GM19023 (cell line): Measurements from ENCODE around the gene TMTC2.

ENCODE experiments used
- ATAC-seq: cut with Tn5 transposase; IDR thresholded peaks from one replicate; pipeline ENCODE4 v1.9.1; 2021; ENCODE audit warnings: mild to moderate bottlenecking, moderate library complexity; ENCODE audit not compliant: unreplicated experiment

The TMTC2 gene

DNA sequence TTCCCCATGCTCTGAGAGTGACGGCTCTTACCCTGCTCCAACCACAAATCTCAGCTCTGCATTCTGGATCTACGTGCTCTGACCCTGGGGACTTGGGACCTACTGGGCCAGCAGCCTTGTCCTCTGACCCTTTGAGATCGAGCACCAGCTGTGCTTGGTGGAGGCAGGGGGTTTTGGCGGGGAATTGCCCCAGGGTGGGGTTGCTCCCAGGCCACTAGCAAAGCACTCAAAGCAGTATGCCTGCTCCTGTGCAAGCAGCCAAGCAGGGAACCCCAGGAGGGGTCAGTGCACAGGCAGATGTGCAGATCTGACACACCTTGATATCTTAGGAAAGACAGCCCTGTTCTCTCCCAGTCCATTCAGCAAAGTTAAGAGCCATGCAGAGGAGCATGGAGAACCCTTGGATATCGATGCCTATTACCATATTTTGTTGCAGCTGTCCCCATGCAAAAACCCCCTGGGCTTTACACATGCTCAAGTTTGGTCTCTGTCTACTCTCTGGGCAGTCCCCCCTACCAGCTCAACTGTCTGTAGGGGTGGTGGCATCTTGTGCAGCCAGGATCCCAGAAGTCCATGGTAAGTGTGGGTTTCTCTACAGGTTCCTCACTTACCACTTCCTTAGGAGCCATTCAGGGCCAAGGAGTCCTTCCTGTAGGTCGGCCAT is 319.0 kb downstream of the TMTC2 start:
- ATAC-seq, result no peak

DNA sequence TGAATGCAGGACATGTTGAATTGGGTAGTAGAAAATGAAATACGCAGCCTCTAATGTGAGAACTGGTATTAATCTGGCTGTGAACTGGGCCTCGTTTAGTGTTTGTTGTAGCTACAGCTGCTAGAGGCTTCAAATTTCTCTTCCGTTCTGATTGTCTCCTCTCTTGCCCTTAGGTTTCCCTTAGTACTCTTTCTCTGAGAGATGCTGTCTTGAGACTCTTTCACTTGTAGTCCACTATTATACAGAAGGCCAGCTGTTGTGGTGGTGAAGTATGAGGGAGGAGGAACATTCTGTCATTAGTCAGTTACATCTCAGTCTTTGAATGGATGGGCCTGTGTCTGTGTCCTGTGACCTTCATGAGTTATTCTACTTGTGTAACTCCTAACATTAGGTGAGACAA is 322.0 kb downstream of the TMTC2 start:
- no peak for ATAC-seq

DNA sequence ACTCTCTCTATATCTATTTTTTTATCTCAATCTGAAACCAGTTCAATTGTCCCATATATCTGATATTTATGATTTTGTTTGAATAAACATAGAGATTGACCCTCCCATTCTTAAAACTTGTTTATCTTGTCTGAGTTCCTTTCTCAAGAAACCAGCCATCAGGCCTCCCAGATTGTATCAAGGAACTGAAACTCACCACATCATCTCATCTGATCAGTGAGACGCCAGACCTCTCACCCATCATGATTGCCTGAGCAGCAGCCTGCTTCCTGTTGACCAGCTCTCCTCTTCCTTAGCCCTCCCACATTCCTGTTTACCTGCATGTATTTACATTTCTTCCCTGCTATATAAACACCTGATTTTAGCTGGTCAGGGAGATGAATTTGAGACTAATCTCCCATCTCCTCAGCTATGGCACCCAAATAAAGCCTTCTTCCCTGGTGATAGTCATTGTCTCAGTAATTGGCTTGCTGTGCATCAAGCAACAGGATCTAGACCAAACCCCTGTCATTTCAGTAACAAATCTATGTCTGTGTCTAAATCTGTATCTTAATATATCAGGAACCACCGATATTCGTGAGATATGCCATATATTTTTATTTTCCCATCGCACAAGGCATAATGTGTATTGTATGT is 323.6 kb downstream of the TMTC2 start:
- ATAC-seq, result no peak

DNA sequence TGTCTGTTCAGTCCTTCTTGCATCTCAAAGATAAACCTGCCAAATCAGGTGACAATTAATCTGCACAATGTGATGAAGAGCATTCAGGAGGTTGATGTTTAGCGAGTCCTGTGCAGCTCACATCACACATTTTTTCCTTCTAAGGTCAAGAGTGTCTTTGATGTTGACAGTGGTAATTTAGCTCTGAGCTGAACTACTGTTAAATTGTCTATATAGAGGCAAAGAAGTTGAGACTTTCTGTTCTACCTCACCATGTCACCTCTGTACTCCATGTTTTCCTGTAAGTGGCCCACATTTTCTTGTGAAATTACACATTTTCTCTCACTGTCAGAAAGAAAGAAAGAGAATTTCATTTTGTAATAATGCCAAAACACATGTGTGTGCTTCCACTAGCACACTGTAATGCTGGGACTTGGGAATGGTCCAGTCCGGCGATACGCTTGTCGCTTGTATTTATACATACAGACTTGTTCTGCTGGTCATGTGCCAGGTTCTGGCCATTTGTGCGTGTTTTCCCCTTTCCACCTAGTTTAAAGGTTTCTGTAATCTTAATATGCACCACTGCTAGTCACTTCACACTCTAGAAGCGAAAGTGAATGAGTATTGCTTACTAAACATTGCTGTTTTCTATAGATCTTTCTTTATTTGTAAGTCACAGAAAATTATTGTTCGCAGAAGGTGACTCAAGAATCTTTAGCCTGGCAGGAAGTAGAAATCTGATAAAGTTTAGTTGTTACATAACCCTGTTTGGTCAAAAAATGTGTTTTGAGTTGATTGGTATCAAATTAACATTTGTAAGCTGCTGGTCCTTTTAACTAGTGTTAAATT is 328.9 kb downstream of the TMTC2 start:
- ATAC-seq, result no peak

DNA sequence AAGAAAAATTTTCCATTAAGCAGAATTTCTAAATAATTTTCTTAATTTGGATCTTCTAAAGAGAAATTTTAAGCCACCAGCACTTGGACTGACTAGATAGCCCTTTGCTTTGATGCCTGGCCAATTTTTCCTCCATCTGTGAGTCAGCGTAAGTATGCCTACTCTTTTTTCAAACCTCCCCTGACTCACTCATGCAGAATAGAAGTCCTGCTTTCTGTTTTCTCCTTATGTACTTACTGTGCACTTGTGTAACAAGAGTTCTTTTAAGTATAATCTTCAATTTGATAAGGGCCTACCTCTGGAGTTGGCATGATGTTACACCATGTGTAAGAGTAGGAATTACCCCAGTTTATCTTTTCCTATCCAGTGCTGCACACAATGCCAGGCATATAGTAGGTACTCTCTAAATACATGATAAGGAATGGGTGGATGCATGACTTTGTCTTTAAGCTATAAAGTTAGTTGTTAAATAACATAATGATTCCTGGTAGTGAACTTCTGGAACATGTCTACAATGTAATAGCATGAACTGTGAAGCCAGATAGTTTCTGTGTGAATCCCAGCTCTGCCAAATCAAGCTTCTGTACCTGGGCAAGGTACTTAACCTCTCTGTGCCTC is 329.6 kb downstream of the TMTC2 start:
- ATAC-seq, result no peak

DNA sequence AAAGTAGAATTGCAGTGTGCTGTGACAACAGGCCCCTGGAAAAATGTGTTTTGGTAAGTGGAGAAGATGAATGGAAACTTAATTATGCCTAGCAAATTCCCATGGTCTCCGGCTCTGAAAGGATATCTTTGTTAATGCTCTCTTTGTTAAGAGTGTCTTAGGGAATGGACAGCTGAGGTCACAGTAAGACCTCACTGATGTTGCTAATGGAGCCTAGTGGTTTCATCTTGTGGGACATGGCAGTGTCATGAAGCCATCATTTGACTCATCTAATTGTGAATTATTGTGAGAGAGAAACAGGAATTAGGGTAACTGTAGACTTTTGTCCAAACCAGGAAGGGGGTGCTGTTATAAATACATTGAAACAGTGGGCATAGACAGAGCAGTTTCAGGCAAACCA is 330.3 kb downstream of the TMTC2 start:
- no peak for ATAC-seq

DNA sequence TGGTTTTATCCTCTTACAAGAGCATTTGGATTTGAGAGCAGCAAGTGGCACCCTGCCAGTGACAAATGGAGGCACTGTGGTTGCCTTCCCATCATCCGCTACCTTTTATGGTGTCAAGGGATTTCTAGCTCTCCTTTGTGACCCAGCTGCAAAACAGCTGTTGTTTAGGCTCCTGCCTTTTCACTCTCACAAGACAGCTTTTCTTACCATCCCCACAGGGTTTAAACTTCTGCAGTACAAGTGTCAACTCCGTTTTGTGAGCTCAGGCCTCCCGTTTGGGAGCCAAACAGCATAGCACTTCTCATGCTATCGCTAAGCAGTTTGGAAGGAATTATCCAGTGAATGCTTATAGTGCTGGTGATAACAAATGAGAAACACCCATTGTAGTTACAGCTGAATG is 331.4 kb downstream of the TMTC2 start:
- ATAC-seq, result no peak

DNA sequence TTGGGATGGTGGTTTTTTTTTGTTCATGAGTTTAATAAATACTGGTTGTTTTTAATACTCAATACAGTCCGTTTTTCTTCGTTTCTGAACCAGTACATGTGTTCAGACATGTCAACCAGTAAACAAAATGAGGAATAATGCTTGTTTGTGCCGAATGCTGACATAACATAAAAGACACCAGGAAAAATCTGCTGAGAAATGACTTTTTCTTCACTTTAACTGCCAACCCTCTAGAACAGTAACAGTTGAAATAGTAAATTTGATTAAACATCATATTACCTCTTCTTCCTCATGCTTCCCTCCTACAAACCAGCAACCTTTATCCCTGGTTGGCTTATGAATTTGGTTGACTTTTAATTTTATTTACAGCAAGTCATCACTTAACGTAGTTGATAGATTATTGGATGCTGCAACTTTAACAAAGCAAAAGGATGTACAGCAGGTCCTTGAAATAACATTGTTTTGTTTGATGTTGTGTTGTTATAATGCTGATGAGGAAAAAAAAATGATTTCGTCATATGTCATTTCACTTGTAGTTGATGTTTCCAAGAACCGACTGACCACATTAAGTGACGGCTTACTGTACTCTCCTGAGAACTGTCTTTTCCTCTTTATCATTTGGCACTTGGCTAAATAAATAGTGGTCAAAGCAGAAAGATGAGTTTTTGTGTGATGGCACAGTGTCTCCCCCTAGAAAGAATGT is 340.5 kb downstream of the TMTC2 start:
- ATAC-seq, result no peak

DNA sequence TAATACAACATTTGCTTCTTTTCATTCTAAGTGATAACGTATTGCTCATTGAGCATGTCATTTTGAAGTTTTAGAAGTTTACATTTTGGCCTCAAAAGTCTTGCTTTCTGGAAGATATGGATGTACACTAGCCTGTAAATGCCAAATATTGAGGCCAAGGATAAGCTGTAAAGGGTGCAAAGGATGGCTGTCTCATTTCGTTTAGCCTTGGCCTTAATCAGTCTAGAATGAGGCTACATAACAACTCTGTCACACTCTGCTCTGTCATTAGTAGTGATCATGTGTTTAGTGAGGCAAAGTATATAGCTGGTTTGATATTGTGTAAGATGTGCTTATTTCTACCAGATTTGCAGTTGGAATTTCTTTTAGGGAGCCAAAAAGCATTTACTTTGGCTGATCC is 344.5 kb downstream of the TMTC2 start:
- ATAC-seq, result no peak

DNA sequence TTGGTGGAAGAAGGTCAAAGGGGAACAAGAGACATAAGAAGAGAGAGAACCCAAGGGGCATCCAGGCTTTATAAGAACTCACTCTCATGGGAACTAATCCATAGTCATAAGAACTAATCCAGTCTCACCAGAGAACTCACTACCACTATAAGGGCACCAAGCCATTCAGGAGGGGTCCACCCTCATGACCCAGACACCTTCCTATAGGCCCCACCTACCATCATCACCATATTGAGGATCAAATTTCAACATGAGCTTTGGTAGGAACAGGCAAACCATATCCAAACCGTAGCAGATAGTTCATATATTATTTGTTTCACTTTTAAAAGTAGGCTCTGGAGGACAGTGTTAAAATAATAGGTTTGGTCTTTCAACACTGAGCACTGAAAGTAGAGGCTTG is 350.1 kb downstream of the TMTC2 start:
- no peak for ATAC-seq

DNA sequence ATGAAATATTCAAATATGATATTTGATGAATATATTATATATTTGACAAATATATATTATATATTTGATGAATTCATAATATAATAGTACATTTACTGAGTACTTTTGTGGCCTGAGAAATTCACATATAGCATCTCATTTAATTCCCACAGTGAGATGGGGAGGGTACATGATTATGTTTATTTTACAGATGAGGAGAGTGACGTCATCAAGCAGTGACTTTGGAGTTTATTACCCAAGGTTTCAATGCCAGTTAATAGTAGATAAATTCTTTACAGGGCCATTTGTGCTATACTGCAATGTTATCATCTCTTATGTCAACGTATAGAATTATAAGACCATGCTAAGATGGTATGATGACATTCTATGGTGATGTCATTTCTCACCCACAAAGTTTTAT is 352.7 kb downstream of the TMTC2 start:
- no peak for ATAC-seq

DNA sequence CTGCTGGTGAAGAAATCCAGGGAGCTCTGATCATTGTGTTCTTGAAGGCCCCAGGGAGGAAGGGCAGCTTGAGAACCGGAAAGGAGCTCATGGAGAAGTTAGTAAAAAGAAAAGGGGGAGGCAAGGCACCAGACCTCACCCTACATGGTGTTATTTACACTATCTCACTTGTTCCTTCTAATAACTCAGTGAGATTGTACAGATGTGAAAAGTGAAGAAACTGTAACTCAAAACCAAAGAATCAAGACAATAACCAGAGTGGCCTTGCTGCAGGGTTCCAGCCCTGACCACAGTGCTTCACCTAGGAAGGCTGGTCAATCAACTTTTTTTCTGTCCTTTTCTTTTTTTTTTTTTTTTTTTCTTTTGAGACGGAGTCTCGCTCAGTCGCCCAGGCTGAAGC is 353.6 kb downstream of the TMTC2 start:
- no peak for ATAC-seq

DNA sequence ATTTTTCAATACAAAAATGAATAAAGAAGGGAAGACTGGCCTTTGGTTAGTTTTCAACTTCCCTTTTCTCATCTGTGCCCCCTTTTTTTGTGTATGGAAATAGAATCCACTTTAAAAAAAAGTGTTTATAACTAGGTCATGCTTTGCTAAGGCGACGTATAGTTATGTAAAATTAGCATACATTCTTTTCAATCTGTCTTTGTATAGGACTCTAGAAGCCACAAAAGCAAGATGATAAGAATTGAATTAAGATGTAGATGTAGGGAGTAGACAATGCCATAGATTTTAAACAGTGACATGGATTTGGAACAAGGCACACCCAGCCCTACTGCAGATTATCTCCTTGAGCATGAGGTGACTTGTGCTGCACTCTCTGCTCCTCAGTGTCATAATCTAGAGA is 354.3 kb downstream of the TMTC2 start:
- no peak for ATAC-seq

DNA sequence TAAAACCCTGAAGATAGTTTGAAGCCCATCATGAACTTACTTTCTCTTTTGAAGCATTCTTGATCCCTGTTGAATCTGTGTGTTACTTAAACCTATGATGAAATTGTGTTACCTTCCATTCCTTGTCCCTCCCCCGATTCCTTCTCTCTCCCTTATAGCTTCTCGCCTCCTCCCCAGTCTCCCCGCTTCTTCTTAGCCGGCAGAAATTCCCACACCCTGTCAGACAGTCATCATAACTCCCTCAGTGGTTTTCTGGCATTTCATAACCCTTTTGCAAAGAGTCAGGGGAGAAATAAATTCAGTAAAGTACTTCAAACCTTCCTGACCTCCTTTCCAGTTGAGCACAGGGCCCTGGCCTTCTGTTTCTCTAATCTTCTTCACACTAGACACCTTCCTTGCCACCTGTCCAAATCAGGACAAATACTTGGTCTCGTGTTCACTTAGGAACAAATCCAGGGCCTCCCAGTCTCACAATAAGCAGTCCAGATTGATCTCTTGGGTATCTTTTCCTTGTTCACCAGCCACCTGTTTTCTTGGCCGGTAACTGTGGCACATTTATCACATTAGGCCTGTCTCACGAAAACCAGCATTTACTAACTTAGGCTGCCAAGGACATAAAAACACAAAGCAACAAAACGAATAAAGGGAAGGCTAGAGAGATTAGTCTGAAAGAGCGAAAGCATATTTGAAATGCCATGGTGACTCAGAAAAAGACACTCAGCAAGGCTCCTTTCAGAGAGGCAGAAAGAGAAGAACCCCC is 355.9 kb downstream of the TMTC2 start:
- ATAC-seq, result no peak

DNA sequence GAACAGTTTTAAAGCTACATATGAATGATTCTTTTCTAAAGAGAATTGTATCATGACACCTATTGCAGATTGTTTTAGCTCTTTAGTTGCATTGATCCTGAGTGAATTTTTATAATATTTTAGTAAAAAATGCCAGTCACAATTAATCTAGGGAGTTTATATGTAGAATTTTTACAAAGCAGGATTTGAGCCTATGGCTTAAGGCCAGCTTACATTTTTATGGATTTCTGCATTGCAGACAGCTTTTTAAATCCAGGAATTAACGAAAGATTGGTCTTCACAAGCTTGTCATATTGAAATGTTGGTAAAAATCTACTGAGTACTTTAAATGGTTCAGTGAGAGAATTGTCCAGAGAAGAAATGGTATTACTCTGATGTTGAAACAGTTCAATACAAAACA is 358.0 kb downstream of the TMTC2 start:
- no peak for ATAC-seq

DNA sequence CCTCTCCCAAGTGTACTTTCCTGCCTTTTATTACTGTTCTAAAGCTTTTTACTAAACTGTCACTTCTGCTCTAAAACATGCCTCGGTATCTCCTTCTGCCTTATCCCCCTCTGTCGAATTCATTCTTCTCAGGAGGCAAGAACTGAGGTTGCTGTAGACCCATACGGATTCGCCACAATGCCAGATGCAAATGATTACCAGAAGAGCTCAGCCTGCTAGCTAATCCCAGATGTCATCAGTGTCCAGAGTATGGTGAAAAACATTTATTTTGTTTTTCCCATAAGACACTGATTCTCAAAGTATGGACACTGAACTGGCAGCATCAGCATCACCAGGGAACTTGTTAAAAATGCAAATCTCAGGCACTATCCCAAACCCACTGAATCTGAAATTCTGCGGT is 359.3 kb downstream of the TMTC2 start:
- no peak for ATAC-seq

DNA sequence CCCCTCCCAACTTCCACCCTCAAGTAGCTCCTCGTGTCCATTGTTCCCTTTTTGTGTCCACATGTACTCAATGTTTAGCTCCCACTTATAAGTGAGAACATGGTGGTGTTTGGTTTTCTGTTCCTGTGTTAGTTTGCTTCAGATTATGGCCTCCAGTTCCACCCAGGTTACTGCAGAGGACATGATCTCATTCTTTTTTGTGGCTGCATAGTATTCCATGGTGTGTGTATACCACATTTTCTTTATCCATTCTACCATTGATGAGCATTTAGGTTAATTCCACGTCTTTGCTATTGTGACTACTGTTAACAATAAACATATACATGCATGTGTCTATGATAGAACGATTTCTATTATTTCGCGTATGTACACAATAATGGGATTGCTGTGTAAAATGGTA is 362.6 kb downstream of the TMTC2 start:
- ATAC-seq, result no peak

DNA sequence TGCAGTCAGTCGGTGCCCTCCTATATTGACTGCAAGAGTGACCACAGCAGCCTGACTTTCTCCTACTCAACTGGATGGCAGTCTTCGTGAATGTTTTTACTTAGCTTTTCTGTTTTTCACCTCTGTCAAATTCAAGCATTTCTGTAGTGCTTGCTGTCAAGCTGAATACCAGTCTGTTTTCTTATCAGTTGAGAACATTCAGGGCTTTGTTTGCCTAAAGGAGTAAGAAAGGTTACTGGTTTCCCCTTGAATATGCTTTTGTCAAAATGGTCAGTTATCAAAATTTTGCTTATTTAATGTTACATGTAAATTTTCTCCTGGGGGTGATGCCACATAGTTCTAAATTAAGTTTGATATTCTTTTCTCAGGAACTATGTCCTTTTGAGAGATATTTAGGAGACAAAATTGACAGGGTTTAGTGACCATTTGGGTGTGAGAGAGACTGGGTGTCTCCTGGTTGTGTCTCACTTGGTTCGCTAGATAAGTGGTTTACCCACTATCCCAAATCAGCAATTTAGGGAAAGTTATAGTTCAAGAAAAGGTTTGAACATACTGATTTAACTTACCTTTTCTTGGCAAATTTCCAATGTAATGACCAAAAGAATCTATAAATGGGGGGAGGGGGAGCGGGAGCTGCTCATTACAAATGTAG is 366.3 kb downstream of the TMTC2 start:
- ATAC-seq, result no peak

DNA sequence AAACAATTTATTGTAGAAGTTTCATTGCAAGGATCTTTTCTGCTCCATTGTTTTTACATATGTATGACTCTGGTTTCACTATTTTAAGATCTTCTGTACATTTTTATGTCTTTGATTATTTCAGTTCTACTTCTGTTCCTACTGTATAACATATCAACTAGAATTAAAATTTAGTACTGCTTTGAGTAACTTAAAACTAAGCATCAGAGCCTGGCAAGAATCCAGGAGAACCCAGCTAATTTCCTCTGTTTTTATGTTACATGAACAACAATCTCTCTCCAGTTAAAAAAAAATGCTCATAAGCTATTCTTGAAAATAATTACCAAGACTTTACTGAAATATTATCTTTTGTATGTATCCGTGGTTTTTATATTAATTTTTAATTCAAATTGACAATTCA is 370.7 kb downstream of the TMTC2 start:
- ATAC-seq, result no peak

DNA sequence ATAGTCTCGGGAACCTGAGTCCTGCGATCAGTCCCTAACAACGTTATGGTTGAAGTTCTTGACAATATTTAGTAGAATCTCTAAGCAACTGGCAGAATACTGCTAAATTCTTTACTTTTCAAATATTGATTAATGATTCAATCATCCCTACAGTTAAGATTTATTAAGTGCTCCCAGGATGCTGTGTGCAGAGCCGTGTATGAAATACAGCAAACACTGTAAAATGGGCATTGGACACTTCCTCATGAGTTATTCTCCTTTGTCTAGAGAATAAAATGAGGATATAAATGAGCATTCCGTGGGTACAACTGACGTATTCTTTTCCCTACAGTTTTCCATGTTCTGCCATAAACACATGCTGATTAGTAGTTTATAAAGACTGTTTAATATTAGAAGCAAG is 372.4 kb downstream of the TMTC2 start:
- ATAC-seq, result no peak
